Nephron progenitor cell (in vitro differentiated cells): Measurements from ENCODE around the gene AHCYL1.

Experiments
- DNase-seq: peaks from one replicate; pipeline ENCODE4 v3.0.0; 2021
- H3K27ac Mint-ChIP-seq: 2 replicates; pipeline ENCODE4 v1.8.0; 2021; ENCODE audit warnings: mild to moderate bottlenecking, moderate library complexity, mixed read lengths
- H3K27me3 Mint-ChIP-seq: 2 replicates; pipeline ENCODE4 v1.8.0; 2021; ENCODE audit warnings: mild to moderate bottlenecking, low read depth, mixed read lengths; ENCODE audit not compliant: poor library complexity
- H3K36me3 Mint-ChIP-seq: 2 replicates; pipeline ENCODE4 v1.8.0; 2021; ENCODE audit warnings: low read depth, mixed read lengths
- H3K4me1 Mint-ChIP-seq: 2 replicates; pipeline ENCODE4 v1.8.0; 2021; ENCODE audit warnings: mixed read lengths
- H3K4me3 Mint-ChIP-seq: 2 replicates; pipeline ENCODE4 v1.8.0; 2021; ENCODE audit warnings: mild to moderate bottlenecking, moderate library complexity, mixed read lengths
- H3K9me3 Mint-ChIP-seq: 2 replicates; pipeline ENCODE4 v1.8.0; 2021; ENCODE audit warnings: mild to moderate bottlenecking, moderate library complexity, mixed read lengths
- TF ChIP-seq, protein P1 (sequence below): fragments of 200-600 bp; sonication (generic); IDR thresholded peaks from 2 replicates; pipeline ENCODE4 v1.5.0; 2021; ENCODE audit warnings: antibody characterized with exemption

The AHCYL1 gene

DNA sequence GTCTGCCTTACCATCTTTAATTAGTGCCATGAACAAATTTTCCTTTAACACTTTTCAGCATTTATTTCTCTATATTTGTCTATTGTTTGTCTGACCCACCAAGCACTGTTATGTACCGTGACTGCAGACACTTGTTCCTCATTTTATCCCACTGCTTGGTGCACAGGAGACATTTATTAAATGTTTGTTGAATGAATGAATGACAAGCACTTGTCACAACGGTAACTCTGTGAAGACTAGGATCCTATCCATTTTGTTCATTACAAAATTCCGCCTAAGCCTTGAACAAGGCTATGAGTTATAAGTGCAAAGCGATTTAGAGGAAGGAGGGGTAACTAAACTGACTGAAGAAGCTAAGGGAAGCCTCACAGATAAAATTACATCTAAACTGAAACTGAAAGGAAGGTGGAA, 49.5 kb downstream of the AHCYL1 start:
- Mint-ChIP-seq H3K27ac (no peak overlapping the region), H3K4me3 (peak overlapping the region; percentile 87), H3K9me3 (no peaks in the 10 kb centered on the region), H3K27me3 (no peaks in the 10 kb centered on the region), H3K4me1 (peaks cover 67% of the 10 kb centered on the region), H3K36me3 (peaks cover 11% of the 10 kb centered on the region)
- TF ChIP-seq, protein P1, sequence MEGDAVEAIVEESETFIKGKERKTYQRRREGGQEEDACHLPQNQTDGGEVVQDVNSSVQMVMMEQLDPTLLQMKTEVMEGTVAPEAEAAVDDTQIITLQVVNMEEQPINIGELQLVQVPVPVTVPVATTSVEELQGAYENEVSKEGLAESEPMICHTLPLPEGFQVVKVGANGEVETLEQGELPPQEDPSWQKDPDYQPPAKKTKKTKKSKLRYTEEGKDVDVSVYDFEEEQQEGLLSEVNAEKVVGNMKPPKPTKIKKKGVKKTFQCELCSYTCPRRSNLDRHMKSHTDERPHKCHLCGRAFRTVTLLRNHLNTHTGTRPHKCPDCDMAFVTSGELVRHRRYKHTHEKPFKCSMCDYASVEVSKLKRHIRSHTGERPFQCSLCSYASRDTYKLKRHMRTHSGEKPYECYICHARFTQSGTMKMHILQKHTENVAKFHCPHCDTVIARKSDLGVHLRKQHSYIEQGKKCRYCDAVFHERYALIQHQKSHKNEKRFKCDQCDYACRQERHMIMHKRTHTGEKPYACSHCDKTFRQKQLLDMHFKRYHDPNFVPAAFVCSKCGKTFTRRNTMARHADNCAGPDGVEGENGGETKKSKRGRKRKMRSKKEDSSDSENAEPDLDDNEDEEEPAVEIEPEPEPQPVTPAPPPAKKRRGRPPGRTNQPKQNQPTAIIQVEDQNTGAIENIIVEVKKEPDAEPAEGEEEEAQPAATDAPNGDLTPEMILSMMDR = no peak
- DNase-seq = no peak

DNA sequence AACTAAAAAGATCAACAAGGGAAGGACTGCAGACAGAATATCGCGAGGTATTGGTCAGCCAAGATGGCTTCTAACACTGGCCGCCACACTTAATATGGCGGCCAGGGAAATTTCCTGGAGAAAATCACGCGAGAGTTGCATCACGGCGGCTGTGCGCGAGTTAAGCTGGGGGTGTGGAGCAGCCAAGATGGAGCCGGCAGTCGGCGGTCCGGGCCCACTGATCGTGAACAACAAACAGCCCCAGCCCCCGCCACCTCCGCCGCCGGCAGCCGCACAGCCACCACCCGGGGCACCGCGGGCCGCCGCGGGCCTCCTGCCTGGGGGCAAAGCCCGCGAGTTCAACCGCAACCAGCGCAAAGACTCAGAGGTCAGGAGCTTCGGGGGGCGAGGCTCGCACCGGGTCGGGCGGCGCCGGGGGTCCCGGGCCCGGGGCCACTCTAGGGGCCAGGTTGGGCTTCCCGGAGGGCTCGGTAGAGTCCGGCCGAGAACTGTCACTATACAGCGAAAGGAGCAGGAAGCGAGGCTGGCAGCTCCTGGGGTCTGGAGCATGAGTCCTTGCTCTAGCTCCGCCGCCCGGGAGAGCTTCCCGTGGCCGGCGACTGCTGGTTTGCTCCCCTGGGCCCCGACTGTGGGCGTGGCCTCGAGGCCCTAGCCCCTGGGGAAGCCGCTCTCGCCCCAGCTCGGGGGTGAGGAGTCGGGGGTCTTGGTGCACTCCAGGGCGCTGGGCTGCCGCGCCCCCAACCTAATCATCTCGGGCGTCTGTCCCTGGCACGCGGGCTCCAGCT, 50.1 kb downstream of the AHCYL1 start, which contains the start of gene STRIP1:
Gene STRIP1 (plus strand): TSS at position 174 of the 785 bp plus-strand sequence. CDS start 14 bp downstream, at position 188.
- H3K9me3 Mint-ChIP-seq = no peaks in the 10 kb centered on the region
- peak within 1 kb of the TSS; percentile 96 for H3K4me3 Mint-ChIP-seq
- TF ChIP-seq, protein P1 = no peak
- no peaks in the 10 kb centered on the region for H3K27me3 Mint-ChIP-seq
- H3K4me1 Mint-ChIP-seq = peaks cover 64% of the 10 kb centered on the region
- peak; percentile 86 for DNase-seq
- peak within 1 kb of the TSS; percentile 84 for H3K27ac Mint-ChIP-seq
- H3K36me3 Mint-ChIP-seq = peaks cover 15% of the 10 kb centered on the region

DNA sequence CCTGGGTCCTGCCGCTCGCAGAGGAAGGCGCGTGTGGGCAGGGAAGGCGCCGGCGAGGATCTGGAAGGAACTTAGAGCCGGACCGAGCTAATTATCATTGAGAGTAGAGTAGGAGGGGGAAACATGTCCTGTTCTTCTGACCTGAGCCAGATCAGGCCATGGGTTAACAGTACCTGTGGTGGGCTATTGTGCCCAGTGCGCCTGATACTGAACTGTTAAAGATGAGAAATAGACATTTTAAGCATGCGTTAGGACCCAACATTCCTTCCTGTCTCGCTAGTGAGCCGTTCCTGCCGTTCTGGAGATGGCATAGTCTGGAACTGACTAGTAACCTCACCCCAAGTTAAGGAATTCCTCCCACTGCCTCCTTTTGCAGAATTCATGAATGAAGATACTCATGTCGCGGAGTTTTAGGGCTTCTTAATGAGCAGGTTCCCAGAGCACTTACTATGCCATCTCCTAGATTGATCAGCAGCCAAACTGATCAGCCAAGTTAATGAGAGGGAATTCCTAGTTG, 50.7 kb downstream of the AHCYL1 start:
- peaks cover 62% of the 10 kb centered on the region for H3K4me1 Mint-ChIP-seq
- no peaks in the 10 kb centered on the region for H3K9me3 Mint-ChIP-seq
- peak overlapping the region; percentile 96 for H3K4me3 Mint-ChIP-seq
- peaks cover 21% of the 10 kb centered on the region for H3K36me3 Mint-ChIP-seq
- TF ChIP-seq, protein P1 = no peak
- H3K27ac Mint-ChIP-seq = peak overlapping the region; percentile 84
- no peak for DNase-seq
- H3K27me3 Mint-ChIP-seq = no peaks in the 10 kb centered on the region

DNA sequence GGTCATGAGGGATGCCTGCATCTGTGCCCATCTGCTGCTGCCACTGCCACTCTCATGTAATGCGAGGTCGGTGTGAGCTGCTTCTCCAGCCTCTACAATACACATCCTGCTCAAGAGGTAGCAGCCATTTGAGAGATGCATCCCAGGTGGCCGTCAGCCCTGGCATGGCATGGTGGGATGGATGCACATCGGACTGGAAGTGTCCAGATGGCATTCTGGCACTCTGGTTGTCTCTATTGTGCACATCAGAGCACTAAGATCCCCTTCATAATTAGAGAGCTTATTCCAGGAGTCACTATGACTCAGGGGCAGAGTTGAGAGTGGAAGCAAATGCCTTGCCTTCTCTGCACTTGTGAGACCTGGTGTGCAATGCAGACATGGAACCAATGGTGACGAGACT, 53.7 kb downstream of the AHCYL1 start:
- H3K9me3 Mint-ChIP-seq = no peaks in the 10 kb centered on the region
- no peaks in the 10 kb centered on the region for H3K27me3 Mint-ChIP-seq
- H3K36me3 Mint-ChIP-seq = peaks cover 49% of the 10 kb centered on the region
- no peak overlapping the region for H3K27ac Mint-ChIP-seq
- no peak for DNase-seq
- TF ChIP-seq, protein P1 = no peak
- H3K4me1 Mint-ChIP-seq = peaks cover 43% of the 10 kb centered on the region
- no peak overlapping the region for H3K4me3 Mint-ChIP-seq

DNA sequence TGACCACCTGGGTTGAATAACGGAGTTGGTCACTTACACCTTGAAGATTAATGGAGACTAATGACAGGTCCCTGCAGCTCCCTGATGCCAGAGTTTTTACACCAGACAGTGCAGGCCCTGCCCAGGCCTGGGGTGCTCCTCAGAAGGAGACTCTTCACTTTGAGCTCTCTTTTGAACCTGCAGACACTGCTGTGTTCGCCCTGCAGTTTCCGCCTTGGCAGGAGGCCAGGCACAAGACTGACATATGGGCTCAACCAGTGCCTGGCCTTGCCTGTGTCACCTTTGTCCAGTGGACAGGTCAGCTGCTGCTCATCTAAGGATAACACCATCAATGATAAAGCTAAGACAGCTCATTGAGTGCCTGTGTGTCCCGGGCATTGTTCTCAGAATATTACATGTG, 55.1 kb downstream of the AHCYL1 start:
- peaks cover 31% of the 10 kb centered on the region for H3K4me1 Mint-ChIP-seq
- no peak for DNase-seq
- H3K36me3 Mint-ChIP-seq = peaks cover 60% of the 10 kb centered on the region

More for the DNA sequence above, 55.1 kb downstream of the AHCYL1 start:
- TF ChIP-seq, protein P1 = no peak
- H3K9me3 Mint-ChIP-seq = no peaks in the 10 kb centered on the region
- H3K27me3 Mint-ChIP-seq = no peaks in the 10 kb centered on the region
- H3K27ac Mint-ChIP-seq = no peak overlapping the region
- H3K4me3 Mint-ChIP-seq = no peak overlapping the region
